ENCODE results near the gene ZBTB20.

The ZBTB20 gene

GRCh38 chr3:115087512-115087911 is 59.6 kb downstream of the ZBTB20 start:
- TF ChIP-seq GABPA (IDR thresholded peaks at IDR 0.05; ENCODE audit: low read depth) (no peak), REST (IDR thresholded peaks at IDR 0.05; ENCODE audit: insufficient replicate concordance, low read depth) (no peak), POLR2AphosphoS5 (IDR thresholded peaks at IDR 0.05; ENCODE audit: low read depth) (no peak), SPI1 (IDR thresholded peaks at IDR 0.05; ENCODE audit: borderline replicate concordance, low read depth) (no peak), CTCF (IDR thresholded peaks at IDR 0.05; ENCODE audit: insufficient read depth, low read length) (no peak)
- Histone ChIP-seq H3K4me3 (replicated peaks; ENCODE audit: insufficient read depth, low read length) (no peak overlapping the region), H3K27me3 (ENCODE audit: insufficient read depth, poor library complexity, severe bottlenecking) (no peaks in the 10 kb centered on the region), H3K27ac (replicated peaks) (no peak overlapping the region)
- DNase-seq (ENCODE audit: low read depth in 1 of 2, low spot score in 1 of 2), result no peak

DNA sequence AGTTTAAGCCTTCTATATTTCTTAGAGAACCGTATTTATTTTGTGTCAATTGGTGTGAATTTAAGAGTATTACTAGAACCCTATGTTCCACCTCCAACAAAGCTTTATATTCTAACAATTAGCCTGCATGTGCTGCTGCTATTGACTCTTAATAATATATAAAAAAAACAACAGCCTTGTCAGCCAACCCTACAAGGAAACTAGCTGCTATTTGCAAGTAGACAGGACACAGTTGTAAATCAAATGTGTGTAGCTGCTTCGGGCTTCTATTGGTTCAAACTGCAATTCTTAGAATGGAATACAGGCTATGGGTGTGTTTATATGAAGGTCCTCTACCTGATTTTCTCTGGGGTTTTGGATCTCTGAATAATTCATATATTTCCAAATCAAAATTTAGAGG is 60.7 kb downstream of the ZBTB20 start:
- H3K4me3 ChIP-seq (replicated peaks; ENCODE audit: insufficient read depth, low read length), result no peak overlapping the region
- H3K27ac ChIP-seq (replicated peaks), result no peak overlapping the region
- TF ChIP-seq POLR2AphosphoS5 (IDR thresholded peaks at IDR 0.05; ENCODE audit: low read depth) (no peak), REST (IDR thresholded peaks at IDR 0.05; ENCODE audit: insufficient replicate concordance, low read depth) (no peak), GABPA (IDR thresholded peaks at IDR 0.05; ENCODE audit: low read depth) (no peak)
- no peak for DNase-seq (ENCODE audit: low read depth in 1 of 2, low spot score in 1 of 2)
- no peaks in the 10 kb centered on the region for H3K27me3 ChIP-seq (ENCODE audit: insufficient read depth, poor library complexity, severe bottlenecking)

GRCh38 chr3:115085197-115085865 is 61.8 kb downstream of the ZBTB20 start:
- H3K4me3 ChIP-seq (replicated peaks; ENCODE audit: insufficient read depth, low read length), result no peak overlapping the region
- TF ChIP-seq SPI1 (IDR thresholded peaks at IDR 0.05; ENCODE audit: borderline replicate concordance, low read depth) (no peak), CTCF (IDR thresholded peaks at IDR 0.05; ENCODE audit: insufficient read depth, low read length) (no peak), REST (IDR thresholded peaks at IDR 0.05; ENCODE audit: insufficient replicate concordance, low read depth) (no peak), GABPA (IDR thresholded peaks at IDR 0.05; ENCODE audit: low read depth) (no peak)
- no peaks in the 10 kb centered on the region for H3K27me3 ChIP-seq (ENCODE audit: insufficient read depth, poor library complexity, severe bottlenecking)
- no peak for DNase-seq (ENCODE audit: low read depth in 1 of 2, low spot score in 1 of 2)
- H3K27ac ChIP-seq (replicated peaks), result no peak overlapping the region
